Thoracic aorta (tissue), 2 donors: ENCODE results near the gene ZBTB26. TPM values are rescaled to one million over a fixed set of nuclear protein-coding genes. Genes with fewer than 3 reads are reported as not detected.
"Not testable (repeated sequence)": the region's sequence is repeated elsewhere in the genome, so short reads cannot be mapped to it uniquely, and the experiment has no call there.

Experiments used
- ATAC-seq: fragments of 150-250 bp; one replicate; pipeline ENCODE4 v1.8.0; 2017; ENCODE audit warnings: low read depth; ENCODE audit not compliant: insufficient number of reproducible peaks, low FRiP score
- DNase-seq: peaks from one replicate; pipeline ENCODE4 v3.0.0-alpha.2; 2020; ENCODE audit warnings: low spot score
- H3K27ac ChIP-seq, 2 donors: fragments of 200-600 bp; sonication (generic); 1 replicate in 1 of 2; 2 replicates in 1 of 2; pipeline ENCODE4 v1.5.1; 2016; ENCODE audit warnings: mild to moderate bottlenecking in 2 of 2, moderate library complexity in 2 of 2
- H3K27me3 ChIP-seq: fragments of 200-600 bp; sonication (generic); replicated peaks from 2 replicates; pipeline ENCODE4 v1.6.0; 2016; ENCODE audit warnings: mild to moderate bottlenecking; ENCODE audit not compliant: insufficient read depth
- H3K36me3 ChIP-seq: fragments of 200-600 bp; sonication (generic); one replicate; pipeline ENCODE4 v1.5.1; 2016
- H3K4me1 ChIP-seq, 2 donors: fragments of 200-600 bp; sonication (generic); 1 replicate in 1 of 2; 2 replicates in 1 of 2; pipeline versions ENCODE4 v1.5.1 to v1.6.0; 2016; ENCODE audit warnings: low read depth in 2 of 2, mild to moderate bottlenecking in 1 of 2; ENCODE audit not compliant: control insufficient read depth in 1 of 2
- H3K4me3 ChIP-seq: fragments of 200-600 bp; sonication (generic); 2 replicates; pipeline ENCODE4 v1.5.1; 2016; ENCODE audit warnings: mild to moderate bottlenecking
- H3K9me3 ChIP-seq: fragments of 200-600 bp; sonication (generic); 2 replicates; pipeline ENCODE4 v1.5.1; 2016
- CTCF ChIP-seq: fragments of 200-600 bp; sonication (generic); IDR thresholded peaks from one replicate; pipeline ENCODE4 v1.5.1; 2019; ENCODE audit warnings: antibody characterized with exemption
- total RNA-seq, 2 donors: library from RNA; depleted of rRNA; stranded (reverse); fragments of >200 nt; gene quantifications; one replicate each; pipeline versions ENCODE4 v1.1.0 to v1.2.3, GENCODE V29; 2016

Gene ZBTB26
- total RNA-seq, 2 donors from 2014 or later = 4.9 to 8.3 TPM

- H3K4me3 ChIP-seq = peak overlapping the region; percentile 76
- H3K4me1 ChIP-seq = peaks cover 4 to 15% of the 10 kb centered on the region in 2 donors
- H3K36me3 ChIP-seq = peaks cover 8% of the 10 kb centered on the region
- DNase-seq (no peak), ATAC-seq (no peak)
- no peaks in the 10 kb centered on the region for H3K27me3 ChIP-seq
- no peak for TF ChIP-seq CTCF
- no peaks in the 10 kb centered on the region for H3K9me3 ChIP-seq
- peak overlapping the region; percentile 63 to 83 for H3K27ac ChIP-seq
Measured at GRCh38 chr9:122912671-122912963, 18.7 kb downstream of the ZBTB26 start.

GRCh38 chr9:122906122-122906521 lies 25.2 kb downstream of the ZBTB26 start:
- not testable (repeated sequence) for H3K9me3 ChIP-seq, H3K36me3 ChIP-seq, DNase-seq, ATAC-seq, H3K4me3 ChIP-seq, H3K27me3 ChIP-seq, H3K27ac ChIP-seq
- H3K4me1 ChIP-seq = peaks cover 21 to 30% of the 10 kb centered on the region in 2 donors

- ATAC-seq (peak; percentile 99), DNase-seq (peak; percentile 98)
- no peaks in the 10 kb centered on the region for H3K27me3 ChIP-seq
- no peaks in the 10 kb centered on the region for H3K9me3 ChIP-seq
- TF ChIP-seq CTCF = no peak
- H3K4me1 ChIP-seq = peaks cover 32 to 40% of the 10 kb centered on the region in 2 donors
- no peaks in the 10 kb centered on the region for H3K36me3 ChIP-seq
- H3K4me3 ChIP-seq = peak within 1 kb of the TSS; percentile 99
- H3K27ac ChIP-seq = peak within 1 kb of the TSS; percentile 95 to 96
Measured at GRCh38 chr9:122904823-122905710, 26.2 kb downstream of the ZBTB26 start, which contains the start of gene RC3H2. TSS of gene RC3H2 (minus strand) at chr9:122905359. CDS start at chr9:122897509, 7,850 bp downstream.

- peaks cover 37 to 47% of the 10 kb centered on the region in 2 donors for H3K4me1 ChIP-seq
- ATAC-seq (no peak), DNase-seq (no peak)
- no peaks in the 10 kb centered on the region for H3K9me3 ChIP-seq
- no peaks in the 10 kb centered on the region for H3K27me3 ChIP-seq
- no peaks in the 10 kb centered on the region for H3K36me3 ChIP-seq
- H3K27ac ChIP-seq = peak overlapping the region; percentile 95 to 96
- H3K4me3 ChIP-seq = peak overlapping the region; percentile 99
- TF ChIP-seq CTCF = no peak
Measured at GRCh38 chr9:122904466-122904822, 26.9 kb downstream of the ZBTB26 start.

GRCh38 chr9:122900791-122901190 lies 30.5 kb downstream of the ZBTB26 start:
- Histone ChIP-seq H3K36me3 (no peaks in the 10 kb centered on the region), H3K27me3 (no peaks in the 10 kb centered on the region), H3K4me1 (peaks cover 41 to 54% of the 10 kb centered on the region in 2 donors), H3K9me3 (no peaks in the 10 kb centered on the region), H3K27ac (no peak overlapping the region), H3K4me3 (peak overlapping the region; percentile 52)
- TF ChIP-seq CTCF = no peak
- DNase-seq (no peak), ATAC-seq (no peak)
